Activated naive CD4-positive, alpha-beta T cell treated with anti-CD3 and anti-CD28 coated beads for 36 hours (primary cell): ENCODE measurements around the gene ST6GALNAC4. TPM values are rescaled to one million over a fixed set of nuclear protein-coding genes. Genes with fewer than 3 reads are reported as not detected.

Experiments used
- CTCF ChIA-PET: fragments of 350-600 bp; sonication (Branson Sonifier 250); formaldehyde crosslinking; loops from one replicate; lab custom pipeline; 2021; ENCODE audit warnings: antibody characterized with exemption; lab: Charles Lee
- DNase-seq: peaks from one replicate; pipeline ENCODE4 v3.0.0-alpha.2; 2020
- H3K27ac Mint-ChIP-seq: one replicate; pipeline ENCODE4 v1.8.0; 2021; ENCODE audit warnings: mild to moderate bottlenecking, mixed read lengths
- H3K27me3 Mint-ChIP-seq: one replicate; pipeline ENCODE4 v1.8.0; 2021; ENCODE audit warnings: low read depth, mixed read lengths
- H3K36me3 Mint-ChIP-seq: one replicate; pipeline ENCODE4 v1.8.0; 2021; ENCODE audit warnings: low read depth, mixed read lengths
- H3K4me1 Mint-ChIP-seq: one replicate; pipeline ENCODE4 v1.8.0; 2021; ENCODE audit warnings: low read depth, mixed read lengths
- H3K4me3 Mint-ChIP-seq: one replicate; pipeline ENCODE4 v1.8.0; 2021; ENCODE audit warnings: mild to moderate bottlenecking, moderate library complexity, mixed read lengths
- H3K9me3 Mint-ChIP-seq: one replicate; pipeline ENCODE4 v1.8.0; 2021; ENCODE audit warnings: mixed read lengths
- intact Hi-C: fragments of 100-400 bp; cut with micrococcal nuclease; formaldehyde crosslinking; loops from one replicate; pipeline ENCODE4 v1.15.1; 2023
- total RNA-seq, 2 experiments: library from RNA; stranded (reverse); gene quantifications; one replicate each; pipeline ENCODE4 v1.2.3, GENCODE V29; 2021

ST6GALNAC4 gene
- total RNA-seq, 2 experiments from 2014 or later, result 22.3 to 24.6 TPM

DNA sequence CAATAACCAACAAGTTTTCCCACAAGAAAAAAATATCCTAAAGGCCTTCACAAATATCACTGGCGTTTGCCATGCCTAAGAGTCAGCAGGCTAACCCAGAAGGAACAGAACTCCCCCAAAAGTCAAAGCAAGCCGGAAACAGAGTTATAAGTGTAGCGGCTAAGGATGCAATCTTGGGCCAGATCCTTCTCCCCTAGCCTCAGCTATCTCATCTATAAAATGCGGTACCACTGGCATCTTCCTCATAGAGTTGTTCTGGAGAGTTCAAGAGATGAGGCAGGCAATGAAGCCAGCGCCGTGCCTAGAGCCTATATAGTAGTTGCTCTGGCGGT lies 20.2 kb upstream of the ST6GALNAC4 start:
- no peak for DNase-seq
- intact Hi-C loops, result loop anchor here (2.0 kb wide), 2 partner anchors 18 to 192 kb away; no protein-coding TSS in a partner anchor
- CTCF ChIA-PET, result interaction anchor here (1.5 to 2.0 kb wide), 2 partner anchors 16 to 98 kb away, joined by 3 to 14 read pairs; no protein-coding TSS in a partner anchor
- H3K27ac Mint-ChIP-seq, result peak overlapping the region; percentile 96
- H3K27me3 Mint-ChIP-seq, result no peaks in the 10 kb centered on the region
- H3K9me3 Mint-ChIP-seq, result no peaks in the 10 kb centered on the region
- peaks cover 41% of the 10 kb centered on the region for H3K4me1 Mint-ChIP-seq
- H3K4me3 Mint-ChIP-seq, result peak overlapping the region; percentile 100
- peaks cover 36% of the 10 kb centered on the region for H3K36me3 Mint-ChIP-seq

DNA sequence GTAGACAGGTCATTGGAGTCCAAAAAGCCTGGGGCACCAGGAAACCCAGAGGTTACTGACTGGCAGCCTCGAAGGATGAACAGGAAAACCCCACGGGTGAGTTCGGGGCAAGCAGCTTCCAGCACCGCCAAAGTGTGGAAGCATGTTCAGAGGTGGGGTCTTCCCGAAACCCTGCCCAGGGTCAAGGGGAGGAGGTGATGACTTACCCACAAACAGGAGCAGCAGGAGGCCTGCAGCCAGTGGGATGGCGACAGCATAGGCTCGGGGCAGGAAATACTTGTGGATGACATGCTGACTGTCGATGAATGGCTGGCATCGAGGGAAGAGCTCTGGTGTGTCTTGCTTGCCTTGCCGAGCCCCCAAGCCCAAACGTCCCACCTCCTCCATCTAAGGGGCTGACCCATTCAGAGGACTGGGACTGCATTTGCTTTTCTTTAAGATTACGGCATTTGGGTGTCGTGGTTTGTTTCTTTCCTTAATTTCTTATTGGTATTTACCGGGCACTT lies 19.6 kb upstream of the ST6GALNAC4 start:
- H3K27me3 Mint-ChIP-seq, result no peaks in the 10 kb centered on the region
- H3K4me1 Mint-ChIP-seq, result peaks cover 44% of the 10 kb centered on the region
- no peak for DNase-seq

DNA sequence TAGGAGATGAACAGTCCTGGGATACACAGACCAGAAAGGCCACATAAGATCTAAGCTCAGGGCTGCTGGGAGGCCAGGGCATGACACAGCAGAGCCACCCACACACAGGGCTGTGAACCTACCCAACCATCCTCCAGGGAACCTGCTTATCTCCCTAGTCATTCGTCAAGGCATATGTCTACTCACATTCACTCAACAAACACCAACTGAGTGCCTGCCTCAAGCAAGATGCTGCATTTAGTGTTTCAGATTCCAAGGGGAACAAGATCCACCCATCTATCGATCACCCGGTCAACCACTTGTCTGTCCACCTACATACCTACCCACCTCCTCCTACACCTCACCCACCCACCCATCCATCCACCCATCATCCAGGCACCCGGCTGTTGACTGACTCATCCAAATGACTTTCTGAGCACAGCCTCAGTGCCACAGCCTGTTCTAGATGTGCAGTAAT lies 19.0 kb upstream of the ST6GALNAC4 start:
- CTCF ChIA-PET, result interaction anchor here (0.8 kb wide), 1 partner anchor 8 kb away, joined by 3 read pairs; no protein-coding TSS in a partner anchor
- Mint-ChIP-seq H3K27me3 (no peaks in the 10 kb centered on the region), H3K9me3 (no peaks in the 10 kb centered on the region), H3K36me3 (peaks cover 35% of the 10 kb centered on the region), H3K4me1 (peaks cover 49% of the 10 kb centered on the region), H3K4me3 (peak overlapping the region; percentile 100), H3K27ac (no peak overlapping the region)
- DNase-seq, result no peak
- intact Hi-C loops, result loop anchor here (2.0 kb wide), 2 partner anchors 19 to 193 kb away; no protein-coding TSS in a partner anchor

More for the DNA sequence above, 19.6 kb upstream of the ST6GALNAC4 start:
- intact Hi-C loops, result loop anchor here (2.0 kb wide), 2 partner anchors 18 to 192 kb away; no protein-coding TSS in a partner anchor
- Mint-ChIP-seq H3K9me3 (no peaks in the 10 kb centered on the region), H3K4me3 (peak overlapping the region; percentile 100), H3K36me3 (peaks cover 35% of the 10 kb centered on the region), H3K27ac (no peak overlapping the region)
- CTCF ChIA-PET, result interaction anchor here (1.5 to 2.0 kb wide), 2 partner anchors 15 to 99 kb away, joined by 3 to 14 read pairs; no protein-coding TSS in a partner anchor

DNA sequence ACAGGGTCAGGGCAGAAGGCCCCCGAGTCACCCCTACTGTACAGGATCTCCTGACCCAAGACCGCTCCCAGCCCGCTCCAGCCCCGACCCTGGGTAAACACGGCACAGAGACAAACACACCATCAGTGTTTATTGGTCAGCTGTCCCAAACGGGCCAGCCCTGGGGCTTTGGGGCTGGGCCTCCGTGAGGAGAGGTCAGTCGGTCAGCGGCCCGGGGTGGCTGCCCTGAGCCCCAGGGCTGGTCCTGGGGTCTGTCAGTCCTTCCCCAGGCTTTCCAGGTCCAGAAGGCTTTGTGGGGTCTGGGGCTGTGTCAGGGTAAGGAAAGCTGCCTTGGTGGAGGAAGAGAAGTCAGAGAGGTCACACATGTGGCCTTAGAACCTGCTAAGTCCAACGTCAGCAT lies 18.1 kb upstream of the ST6GALNAC4 start:
- Mint-ChIP-seq H3K27me3 (no peaks in the 10 kb centered on the region), H3K27ac (no peak overlapping the region), H3K9me3 (no peaks in the 10 kb centered on the region), H3K4me3 (peak overlapping the region; percentile 11), H3K4me1 (peaks cover 51% of the 10 kb centered on the region), H3K36me3 (peaks cover 32% of the 10 kb centered on the region)
- no peak for DNase-seq
- CTCF ChIA-PET, result interaction anchor here (0.8 to 1.5 kb wide), 2 partner anchors 9 to 14 kb away, joined by 3 to 4 read pairs; no protein-coding TSS in a partner anchor
- intact Hi-C loops, result no loop called here

DNA sequence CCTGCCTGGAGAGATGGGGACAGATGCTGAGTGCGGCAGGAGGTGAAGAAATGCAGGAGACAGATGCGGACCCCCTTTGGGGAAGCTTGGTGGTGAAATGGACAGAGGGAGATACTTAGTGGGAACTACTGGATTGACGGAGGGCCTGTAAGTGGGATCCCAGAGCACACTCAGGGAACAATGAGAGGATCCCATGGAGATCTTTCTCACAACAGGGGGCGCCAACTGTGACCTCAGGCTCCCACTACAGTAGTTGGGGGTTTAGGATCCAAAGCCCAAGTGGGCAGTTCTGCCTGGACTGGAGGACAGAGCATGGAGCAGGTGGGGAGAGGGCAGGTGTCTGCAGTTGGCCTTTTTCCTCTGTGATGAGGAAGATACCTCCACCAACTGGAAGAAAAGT lies 17.4 kb upstream of the ST6GALNAC4 start:
- DNase-seq, result no peak
- no peaks in the 10 kb centered on the region for H3K27me3 Mint-ChIP-seq
- H3K36me3 Mint-ChIP-seq, result peaks cover 32% of the 10 kb centered on the region
- H3K27ac Mint-ChIP-seq, result no peak overlapping the region
- CTCF ChIA-PET, result interaction anchor here (1.5 to 2.1 kb wide), 2 partner anchors 9 to 13 kb away, joined by 4 to 12 read pairs; no protein-coding TSS in a partner anchor
- no peak overlapping the region for H3K4me3 Mint-ChIP-seq
- no peaks in the 10 kb centered on the region for H3K9me3 Mint-ChIP-seq
- peaks cover 54% of the 10 kb centered on the region for H3K4me1 Mint-ChIP-seq
- intact Hi-C loops, result no loop called here

DNA sequence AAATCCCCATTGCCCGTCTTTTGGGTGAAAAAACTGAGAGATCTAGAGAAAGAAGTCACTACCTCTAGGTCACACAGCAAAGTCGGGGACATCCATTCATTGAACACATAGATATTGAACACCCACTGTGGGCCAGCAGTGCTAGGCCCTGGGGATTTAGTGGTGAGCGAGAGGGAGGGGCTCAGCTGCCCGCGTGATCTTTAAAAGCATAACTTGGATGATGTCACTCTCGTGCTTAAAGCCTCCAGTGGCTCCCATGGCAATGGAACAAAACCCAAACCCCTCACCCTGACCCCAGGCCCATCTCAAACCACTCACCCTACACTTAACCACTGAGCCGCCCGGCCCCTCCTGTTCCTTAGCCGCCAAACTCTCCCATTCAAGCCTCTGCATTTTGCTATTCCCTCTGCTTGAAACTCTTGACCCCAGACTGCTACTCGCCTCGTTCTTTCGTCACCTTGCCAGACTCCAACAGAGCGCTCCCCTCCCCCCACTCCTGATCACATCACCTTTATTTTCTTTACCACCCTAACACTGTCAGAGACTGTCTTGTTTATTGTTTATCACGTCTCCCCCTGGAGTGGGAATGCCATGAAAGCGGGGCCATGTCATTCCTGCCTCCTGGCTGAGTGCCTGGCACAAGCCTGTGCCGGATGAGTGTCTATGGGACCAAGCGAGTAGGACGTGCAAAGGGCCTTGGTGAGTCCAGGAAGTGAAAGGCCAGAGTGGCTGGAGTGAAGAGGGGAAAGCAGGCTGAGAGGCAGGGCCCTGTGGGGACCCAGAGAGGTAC lies 14.4 kb upstream of the ST6GALNAC4 start:
- no peak for DNase-seq
- Mint-ChIP-seq H3K27me3 (peaks cover 6% of the 10 kb centered on the region), H3K9me3 (no peaks in the 10 kb centered on the region), H3K27ac (no peak overlapping the region), H3K4me1 (peaks cover 43% of the 10 kb centered on the region), H3K4me3 (peak overlapping the region; percentile 62), H3K36me3 (peaks cover 19% of the 10 kb centered on the region)
- intact Hi-C loops, result no loop called here
- CTCF ChIA-PET, result interaction anchor here (0.7 to 3.7 kb wide), 6 partner anchors 9 to 103 kb away, joined by 3 to 18 read pairs (median 4); no protein-coding TSS in a partner anchor

DNA sequence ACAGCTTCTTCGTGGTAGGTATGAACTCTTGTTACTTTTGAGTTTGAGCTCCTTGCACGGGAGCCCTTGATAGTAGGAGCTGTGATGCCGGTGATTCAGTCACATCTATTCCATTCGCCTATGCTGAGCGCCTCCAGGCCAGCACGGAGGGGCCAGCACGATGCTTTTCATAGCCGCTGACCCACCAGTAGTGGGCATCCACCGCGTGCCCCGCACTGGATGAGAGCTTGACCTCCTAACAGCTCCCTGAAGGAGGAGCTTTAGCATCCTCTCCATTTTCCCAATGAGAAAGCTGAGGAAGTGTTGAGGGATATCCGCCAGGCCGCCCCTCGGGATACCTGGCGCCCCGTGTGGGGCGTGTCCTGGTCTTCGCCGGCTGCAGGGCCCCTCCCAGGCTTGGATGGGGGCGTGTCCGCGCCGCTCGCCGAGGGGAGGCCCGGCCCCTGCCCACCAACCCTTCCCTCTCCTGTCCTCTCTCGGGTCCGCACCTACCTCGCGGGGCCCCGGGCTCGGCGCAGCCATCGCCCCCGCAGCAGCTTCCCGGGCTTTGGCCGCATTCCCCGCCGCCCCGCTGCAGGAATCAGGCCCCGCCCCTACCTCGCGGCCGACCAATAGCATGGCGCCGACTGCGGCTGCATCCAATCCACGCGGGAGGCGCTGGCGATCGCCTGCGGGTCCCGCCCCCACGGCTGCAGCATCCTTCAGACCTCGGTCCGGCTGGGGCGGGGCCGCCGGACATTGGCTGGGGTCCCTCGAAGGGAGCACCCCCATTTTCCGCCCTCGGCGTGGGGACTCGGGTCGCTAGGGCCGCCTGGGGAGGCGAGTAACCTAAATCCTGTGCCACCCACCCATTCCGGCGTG lies 13.6 kb upstream of the ST6GALNAC4 start, which contains the start of gene PIP5KL1:
Gene PIP5KL1 (minus strand): TSS at position 547 of the 861 bp plus-strand sequence. CDS start 25 bp downstream, at position 522.
- intact Hi-C loops, result loop anchor here (1.0 kb wide), 1 partner anchor 13 kb away; the partner anchor contains the start of gene ST6GALNAC4
- peaks cover 35% of the 10 kb centered on the region for H3K4me1 Mint-ChIP-seq
- H3K9me3 Mint-ChIP-seq, result no peaks in the 10 kb centered on the region
- CTCF ChIA-PET, result interaction anchor here (1.0 to 3.7 kb wide), 5 partner anchors 9 to 104 kb away, joined by 3 to 18 read pairs (median 4); no protein-coding TSS in a partner anchor
- peak; percentile 61 for DNase-seq
- no peak within 1 kb of the TSS for H3K27ac Mint-ChIP-seq
- peak within 1 kb of the TSS; percentile 62 for H3K4me3 Mint-ChIP-seq
- peaks cover 6% of the 10 kb centered on the region for H3K27me3 Mint-ChIP-seq
- peaks cover 16% of the 10 kb centered on the region for H3K36me3 Mint-ChIP-seq

DNA sequence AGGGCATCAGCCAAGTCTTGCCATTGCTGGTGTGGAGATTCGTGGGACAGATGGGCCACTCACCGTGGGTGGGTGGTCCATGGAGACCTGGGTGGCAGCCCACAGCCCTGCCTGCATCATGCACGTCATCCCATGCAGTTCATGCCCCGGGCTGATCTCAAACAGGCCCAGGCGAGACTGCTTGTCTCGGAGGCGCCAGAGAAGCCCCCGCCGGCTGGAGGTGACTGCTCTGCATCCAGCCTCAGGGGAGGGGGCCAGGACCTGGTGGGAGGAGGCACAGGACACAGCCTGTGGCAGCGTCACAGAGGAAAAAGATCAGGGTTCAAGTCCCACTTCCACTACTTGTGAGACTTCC lies 12.8 kb upstream of the ST6GALNAC4 start:
- peaks cover 7% of the 10 kb centered on the region for H3K27me3 Mint-ChIP-seq
- intact Hi-C loops, result no loop called here
- DNase-seq, result no peak
- no peak overlapping the region for H3K27ac Mint-ChIP-seq
- no peaks in the 10 kb centered on the region for H3K9me3 Mint-ChIP-seq
- CTCF ChIA-PET, result interaction anchor here (0.6 to 3.7 kb wide), 6 partner anchors 8 to 188 kb away, joined by 3 to 18 read pairs (median 6); no protein-coding TSS in a partner anchor
- H3K4me3 Mint-ChIP-seq, result peak overlapping the region; percentile 29
- H3K4me1 Mint-ChIP-seq, result peaks cover 30% of the 10 kb centered on the region
- H3K36me3 Mint-ChIP-seq, result peaks cover 11% of the 10 kb centered on the region

DNA sequence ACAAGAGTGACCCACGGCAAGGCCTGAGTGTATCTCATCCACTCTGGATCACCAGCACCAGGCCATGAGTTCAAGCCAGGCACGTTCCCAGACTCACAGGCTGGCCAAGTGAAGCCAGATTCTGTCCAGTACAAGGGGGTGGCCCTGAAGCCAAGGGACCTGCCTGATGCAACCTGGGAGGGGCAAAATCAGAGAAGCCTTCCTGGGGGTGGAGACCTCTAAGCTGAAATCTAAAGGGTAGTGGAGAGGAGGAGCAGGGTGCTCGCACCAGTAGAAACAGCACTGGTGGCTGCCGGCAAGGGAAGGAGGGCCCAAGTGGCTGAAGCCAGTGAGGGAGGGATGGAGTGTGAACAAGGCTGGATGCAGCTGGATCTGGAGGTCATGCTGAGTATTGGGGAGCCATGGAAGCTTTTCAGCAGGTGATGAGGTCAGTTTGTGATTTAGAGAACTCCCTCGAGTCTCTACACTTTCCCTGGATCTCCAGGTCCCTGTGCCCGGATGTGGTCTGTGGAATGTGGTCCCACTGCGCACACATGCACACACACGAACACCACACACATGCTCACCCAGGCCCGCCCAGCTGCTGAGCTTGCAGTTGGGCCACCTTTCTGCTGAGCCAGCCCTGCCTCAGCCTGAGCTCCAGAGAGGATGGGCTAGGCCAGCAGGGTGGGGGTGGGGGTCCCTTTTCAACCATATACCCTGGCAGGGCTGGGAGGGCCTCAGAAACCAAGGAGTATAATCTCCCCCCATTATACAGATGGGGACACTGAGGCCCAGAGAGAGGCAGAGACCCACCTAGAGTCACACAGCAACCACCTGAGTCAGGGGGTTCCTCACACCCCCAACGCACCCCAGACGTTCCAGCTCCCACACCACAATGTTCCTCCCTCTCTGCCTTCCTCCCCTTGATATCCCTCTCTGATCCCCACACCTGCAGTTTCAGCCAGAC lies 12.1 kb upstream of the ST6GALNAC4 start:
- CTCF ChIA-PET, result interaction anchor here (0.6 to 3.7 kb wide), 6 partner anchors 11 to 189 kb away, joined by 3 to 18 read pairs (median 3); no protein-coding TSS in a partner anchor
- Mint-ChIP-seq H3K36me3 (peaks cover 7% of the 10 kb centered on the region), H3K9me3 (no peaks in the 10 kb centered on the region), H3K27ac (no peak overlapping the region), H3K4me3 (no peak overlapping the region), H3K4me1 (peaks cover 25% of the 10 kb centered on the region), H3K27me3 (peaks cover 7% of the 10 kb centered on the region)
- intact Hi-C loops, result no loop called here
- DNase-seq, result no peak

DNA sequence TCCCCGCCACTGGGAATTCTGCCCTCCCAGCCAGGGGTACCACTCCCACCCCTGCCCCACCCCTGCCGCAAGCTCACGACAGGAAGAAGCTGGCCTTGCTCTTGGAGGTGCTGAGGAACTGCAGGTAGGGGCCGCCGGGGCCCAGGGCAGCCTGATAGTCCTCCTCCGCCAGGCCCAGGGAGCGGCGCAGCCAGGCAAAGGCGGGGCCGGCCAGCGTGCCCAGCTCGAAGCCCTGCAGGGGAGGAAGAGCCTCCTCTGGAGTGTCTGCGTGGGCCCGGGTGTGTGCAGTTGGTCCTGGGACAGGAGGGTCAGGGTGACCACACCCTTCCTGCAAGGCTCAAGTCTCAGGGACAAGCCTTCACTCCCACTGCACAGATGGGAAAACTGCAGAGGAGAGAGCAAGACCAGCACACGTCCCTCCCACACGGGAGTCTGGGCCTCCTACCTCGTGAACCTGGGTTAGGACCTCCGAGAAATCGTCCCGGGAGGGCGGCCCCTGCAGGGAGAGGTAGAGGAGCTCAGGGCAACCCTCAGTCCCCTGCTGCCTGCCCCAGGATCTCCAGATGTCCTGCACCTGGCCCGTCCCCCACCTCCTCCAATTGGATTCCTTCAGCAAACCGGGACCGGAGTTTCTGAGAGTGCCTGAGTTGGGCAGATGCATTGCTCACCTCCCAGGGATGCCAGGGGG lies 11.3 kb upstream of the ST6GALNAC4 start:
- no peak for DNase-seq
- peaks cover 3% of the 10 kb centered on the region for H3K36me3 Mint-ChIP-seq
- no peak overlapping the region for H3K27ac Mint-ChIP-seq
- CTCF ChIA-PET, result interaction anchor here (1.0 to 3.7 kb wide), 4 partner anchors 16 to 189 kb away, joined by 3 to 18 read pairs (median 5); no protein-coding TSS in a partner anchor
- H3K9me3 Mint-ChIP-seq, result no peaks in the 10 kb centered on the region
- H3K4me1 Mint-ChIP-seq, result peaks cover 23% of the 10 kb centered on the region
- H3K4me3 Mint-ChIP-seq, result no peak overlapping the region
- H3K27me3 Mint-ChIP-seq, result peaks cover 7% of the 10 kb centered on the region
- intact Hi-C loops, result no loop called here
